Cerebellar nuclear complex (tissue), 1 donor: ENCODE data around the gene TMED6.

Source experiments
- DNase-seq, 2 experiments: peaks; one replicate each; lab custom pipeline; 2025; lab: John Stamatoyannopoulos, UW

The TMED6 gene

GRCh38 chr16:69351309-69352027, at the start of gene TMED6:
TMED6 (minus strand) TSS chr16:69351786; CDS start chr16:69351753, 33 bp downstream.
- no peak for DNase-seq

GRCh38 chr16:69399361-69399760, 47.8 kb upstream of the TMED6 start:
- DNase-seq, result no peak

GRCh38 chr16:69397821-69398521, 46.4 kb upstream of the TMED6 start:
- no peak for DNase-seq

- peak in 1 of 2 experiments; percentile 38 for DNase-seq
Observed at GRCh38 chr16:69396187-69397061, 44.8 kb upstream of the TMED6 start.

GRCh38 chr16:69395859-69396186, 44.2 kb upstream of the TMED6 start:
- no peak for DNase-seq

GRCh38 chr16:69393898-69394849, 42.6 kb upstream of the TMED6 start:
- DNase-seq, result no peak

- no peak for DNase-seq
Observed at GRCh38 chr16:69386596-69386995, 35.0 kb upstream of the TMED6 start.

GRCh38 chr16:69384974-69385373, 33.4 kb upstream of the TMED6 start:
- DNase-seq, result no peak

GRCh38 chr16:69382421-69382820, 30.8 kb upstream of the TMED6 start:
- no peak for DNase-seq

- DNase-seq, result no peak
Observed at GRCh38 chr16:69381231-69381630, 29.6 kb upstream of the TMED6 start.

- no peak for DNase-seq
Observed at GRCh38 chr16:69378760-69379159, 27.2 kb upstream of the TMED6 start.

- DNase-seq, result no peak
Observed at GRCh38 chr16:69378036-69378435, 26.4 kb upstream of the TMED6 start.

- DNase-seq, result no peak
Observed at GRCh38 chr16:69376393-69377059, 24.9 kb upstream of the TMED6 start.

GRCh38 chr16:69373019-69373418, 21.4 kb upstream of the TMED6 start:
- no peak for DNase-seq

GRCh38 chr16:69371564-69371963, 20.0 kb upstream of the TMED6 start:
- DNase-seq, result no peak

GRCh38 chr16:69368866-69369265, 17.3 kb upstream of the TMED6 start:
- DNase-seq, result no peak

GRCh38 chr16:69367980-69368379, 16.4 kb upstream of the TMED6 start:
- DNase-seq, result no peak

GRCh38 chr16:69366431-69366830, 14.8 kb upstream of the TMED6 start:
- no peak for DNase-seq

- DNase-seq, result no peak
Observed at GRCh38 chr16:69365901-69366300, 14.3 kb upstream of the TMED6 start.

- DNase-seq, result no peak
Observed at GRCh38 chr16:69364088-69364487, 12.5 kb upstream of the TMED6 start.

- DNase-seq, result no peak
Observed at GRCh38 chr16:69363281-69363717, 11.7 kb upstream of the TMED6 start.
